NCI-H2107 (cell line): Measurements from ENCODE around the gene ZNF385A.

ENCODE experiments used
- DNase-seq: peaks from one replicate; lab custom pipeline; 2025; lab: John Stamatoyannopoulos, UW

ZNF385A gene

GRCh38 chr12:54415221-54415929 lies 30.8 kb upstream of the ZNF385A start:
- DNase-seq: no peak

GRCh38 chr12:54413284-54414190 lies 29.0 kb upstream of the ZNF385A start:
- no peak for DNase-seq

DNA sequence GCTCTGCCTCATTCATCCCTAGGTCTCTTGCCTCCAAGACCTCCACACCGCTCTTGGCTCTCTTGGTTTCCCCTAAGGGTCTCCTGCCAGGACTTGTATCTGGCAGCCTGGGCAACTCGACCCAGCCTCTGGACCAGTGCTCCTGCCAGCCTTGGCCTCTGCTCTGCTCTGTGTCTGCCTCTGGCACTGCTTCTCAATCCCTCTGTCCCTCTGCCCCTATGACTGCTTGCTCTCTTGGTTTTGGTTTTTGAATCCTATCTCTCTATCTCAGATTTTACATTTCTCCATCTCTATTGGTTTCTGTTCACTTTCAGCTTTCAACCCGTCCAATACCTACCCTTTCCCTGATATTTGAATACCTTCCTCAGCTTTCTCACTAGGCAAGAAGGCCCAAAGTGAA lies 28.3 kb upstream of the ZNF385A start:
- no peak for DNase-seq

GRCh38 chr12:54412348-54412747 lies 27.8 kb upstream of the ZNF385A start:
- DNase-seq: no peak

DNA sequence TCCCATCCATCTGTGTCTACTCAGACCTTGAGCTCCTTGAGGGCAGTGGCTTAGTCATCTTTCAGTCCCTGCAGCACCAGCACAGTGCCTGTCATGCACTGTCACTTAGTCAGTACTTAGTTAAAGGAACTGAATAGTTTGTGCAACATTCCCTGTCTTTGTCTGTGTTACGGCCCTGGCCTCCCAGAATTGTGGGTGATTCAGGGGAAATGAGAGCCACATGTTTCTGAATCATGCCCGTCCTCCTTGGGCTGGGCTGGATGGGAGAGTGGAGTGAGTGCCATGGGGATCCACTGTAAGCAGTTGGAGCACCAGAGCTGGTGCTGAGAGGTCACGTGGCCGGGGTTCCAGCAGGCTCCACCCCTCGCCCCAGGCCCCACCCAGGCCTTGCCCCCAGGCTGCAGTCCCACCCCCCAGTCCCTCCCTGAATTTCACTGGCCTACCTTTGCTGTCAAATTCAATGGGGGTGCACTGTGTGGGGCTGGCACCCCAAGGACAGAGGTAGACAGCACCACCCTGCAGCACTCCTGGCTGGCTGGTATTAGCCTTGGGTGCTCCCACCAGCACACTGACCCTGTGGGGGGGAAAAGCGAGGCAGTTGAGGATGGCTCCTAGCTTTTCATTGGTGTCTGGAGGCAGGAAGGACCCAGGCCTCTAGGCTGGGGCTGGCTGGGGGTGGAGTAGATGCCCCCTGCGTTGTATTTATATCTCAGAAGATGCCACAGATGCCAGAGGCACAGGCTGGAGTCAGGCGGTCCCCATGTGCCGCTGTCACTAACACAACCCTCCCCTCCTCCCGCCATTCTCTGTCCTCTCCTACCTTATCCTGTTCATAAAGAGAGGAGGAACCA lies 27.1 kb upstream of the ZNF385A start:
- DNase-seq: no peak

DNA sequence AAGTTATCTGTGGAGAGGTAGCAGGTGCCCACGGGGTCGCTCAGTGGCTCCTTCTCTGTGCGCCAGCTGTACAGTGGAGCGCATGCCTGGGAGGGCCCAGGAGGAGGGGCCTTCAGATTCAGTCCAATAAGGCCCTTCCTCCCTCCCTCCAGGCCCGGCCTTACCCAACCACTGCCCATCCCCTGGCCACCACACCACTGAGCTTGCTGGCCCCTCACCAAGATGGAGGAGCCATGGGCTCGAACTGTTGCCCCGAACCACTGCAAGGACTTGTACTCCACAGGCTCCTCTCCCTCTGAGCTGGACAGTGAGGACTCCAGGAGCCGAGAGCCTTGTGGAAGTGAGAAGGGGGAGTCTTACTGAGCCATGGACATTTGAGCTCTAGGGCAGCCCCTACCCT lies 24.7 kb upstream of the ZNF385A start:
- DNase-seq: no peak

- no peak for DNase-seq
Observed at GRCh38 chr12:54407183-54407905, 22.8 kb upstream of the ZNF385A start.

- DNase-seq: no peak
Observed at GRCh38 chr12:54405573-54405972, 21.0 kb upstream of the ZNF385A start.

GRCh38 chr12:54405106-54405505 lies 20.6 kb upstream of the ZNF385A start:
- no peak for DNase-seq

DNA sequence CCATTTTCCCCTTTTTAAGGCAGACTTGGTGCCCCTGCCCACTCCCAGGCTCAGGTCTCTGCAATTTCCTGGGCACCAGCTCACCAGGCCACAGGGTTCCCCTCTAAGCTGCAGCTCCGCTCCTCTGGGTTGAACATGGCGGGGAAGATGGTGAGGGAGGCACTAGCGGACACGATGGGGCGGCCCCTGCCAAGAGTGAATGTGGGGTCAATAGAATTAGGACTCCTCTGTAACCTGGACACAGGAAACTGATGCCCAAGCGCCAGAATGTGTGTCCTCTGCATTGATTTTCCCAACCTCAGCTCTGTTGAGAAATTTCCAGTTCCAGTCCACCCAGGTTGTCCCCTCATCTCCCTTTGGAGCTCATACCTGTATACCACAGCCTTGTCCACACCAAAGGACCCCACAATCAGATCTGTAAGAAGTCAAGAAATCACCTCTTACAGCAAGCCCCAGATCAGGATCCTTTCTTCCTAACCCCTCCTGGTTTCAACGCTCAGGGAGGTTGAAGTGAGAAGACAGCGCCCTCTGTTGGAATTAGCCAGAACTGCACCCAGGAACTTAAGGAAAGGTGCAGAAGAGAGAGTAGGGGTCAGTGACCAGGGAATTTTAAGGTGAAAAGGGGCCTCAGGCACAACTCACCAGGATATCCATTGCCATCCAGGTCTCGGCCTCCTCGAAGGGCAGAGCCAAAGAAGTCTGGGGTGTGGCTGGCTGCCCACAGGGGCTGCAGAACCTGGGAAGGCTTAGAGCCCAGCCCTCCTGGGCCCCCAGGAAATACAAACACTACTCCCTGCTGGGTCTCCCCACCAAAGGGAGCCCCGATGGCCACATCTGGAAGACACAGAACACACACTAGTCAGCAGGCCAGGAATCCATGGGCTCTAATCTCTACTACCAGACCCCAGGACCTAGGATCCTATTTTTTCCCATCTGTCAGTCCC lies 19.8 kb upstream of the ZNF385A start:
- DNase-seq: no peak

DNA sequence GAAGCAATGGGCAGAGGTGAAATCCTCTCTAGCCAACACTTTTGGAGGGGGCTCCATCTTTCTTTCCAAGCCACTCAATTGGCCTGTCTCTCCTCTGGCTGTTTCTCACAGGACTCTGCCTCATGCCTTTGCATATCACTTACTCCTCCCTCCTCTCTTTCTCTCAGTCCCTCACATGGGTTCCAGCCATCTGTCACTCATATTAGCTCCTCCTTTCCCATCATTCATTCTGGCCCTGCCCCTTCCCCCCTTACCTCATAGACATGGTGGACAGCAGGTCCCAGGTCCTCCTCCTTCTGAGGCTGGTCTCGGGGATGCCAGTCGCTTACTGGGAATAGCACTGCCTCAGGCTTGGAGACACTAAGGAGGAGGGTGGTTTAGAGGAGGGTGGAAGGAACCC lies 16.6 kb upstream of the ZNF385A start:
- no peak for DNase-seq

GRCh38 chr12:54398995-54399793 lies 14.7 kb upstream of the ZNF385A start:
- peak; percentile 68 for DNase-seq

GRCh38 chr12:54398218-54398617 lies 13.7 kb upstream of the ZNF385A start:
- no peak for DNase-seq

DNA sequence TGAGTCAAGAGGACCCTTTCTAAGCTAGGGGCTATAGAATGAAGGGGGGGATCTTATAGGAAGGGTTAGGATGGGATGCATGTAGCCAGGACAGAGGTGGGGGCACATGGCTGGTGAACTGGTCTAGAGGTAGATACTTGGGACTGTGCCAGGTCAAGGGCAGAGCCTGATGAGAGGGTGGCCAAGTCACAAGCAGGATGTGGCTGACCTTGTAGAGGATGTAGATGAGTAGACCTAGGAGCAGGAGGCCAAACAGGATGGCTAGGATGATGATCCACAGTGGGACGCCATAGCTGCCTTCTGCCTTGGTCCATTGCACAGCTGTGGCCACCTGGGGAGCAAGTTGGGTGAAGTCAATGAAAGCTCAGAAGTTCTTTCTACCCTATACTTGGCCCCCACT lies 12.6 kb upstream of the ZNF385A start:
- DNase-seq: no peak

GRCh38 chr12:54395545-54395944 lies 11.0 kb upstream of the ZNF385A start:
- DNase-seq: no peak

DNA sequence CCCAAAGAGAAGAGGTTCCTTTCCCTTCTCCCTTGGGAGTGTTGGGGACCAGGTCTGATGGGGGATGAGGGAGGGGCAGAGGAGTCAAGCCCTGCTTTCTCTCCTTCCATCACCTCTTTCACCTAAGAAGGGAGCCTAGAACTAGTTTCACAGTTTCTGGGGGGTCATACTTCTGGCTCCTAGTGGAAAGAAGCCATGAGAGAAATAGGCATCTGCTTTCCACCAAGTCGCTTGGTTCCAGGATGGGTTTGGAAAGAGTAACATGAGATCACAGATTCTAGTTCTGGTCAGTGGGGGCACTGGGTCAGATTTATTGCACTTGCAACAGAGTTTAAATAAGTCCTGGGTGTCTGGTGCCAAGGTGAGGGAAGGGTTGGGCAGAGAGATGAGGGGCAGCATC lies 10.5 kb upstream of the ZNF385A start:
- DNase-seq: no peak

DNA sequence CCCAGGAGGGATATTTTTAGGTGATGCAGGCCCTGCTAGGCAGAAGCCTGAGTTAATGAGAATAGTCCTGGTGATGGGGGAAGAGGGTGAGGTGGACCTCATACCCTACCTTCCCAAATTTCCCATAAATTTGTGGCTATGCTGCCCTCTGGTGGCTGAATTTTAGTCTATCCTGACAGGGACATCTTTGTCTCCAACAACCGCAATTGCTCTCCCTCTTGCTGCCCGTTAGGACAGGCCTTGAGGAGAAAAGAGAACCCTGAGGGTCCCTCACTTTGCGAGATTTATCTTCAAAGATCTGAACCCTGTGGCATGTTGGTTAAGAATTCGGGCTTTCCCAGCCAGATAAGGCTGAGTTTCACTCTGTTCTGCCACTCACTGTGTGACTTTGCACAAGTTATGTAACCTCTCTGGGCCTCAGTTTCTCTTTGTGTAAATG lies 9.8 kb upstream of the ZNF385A start:
- peak; percentile 51 for DNase-seq

DNA sequence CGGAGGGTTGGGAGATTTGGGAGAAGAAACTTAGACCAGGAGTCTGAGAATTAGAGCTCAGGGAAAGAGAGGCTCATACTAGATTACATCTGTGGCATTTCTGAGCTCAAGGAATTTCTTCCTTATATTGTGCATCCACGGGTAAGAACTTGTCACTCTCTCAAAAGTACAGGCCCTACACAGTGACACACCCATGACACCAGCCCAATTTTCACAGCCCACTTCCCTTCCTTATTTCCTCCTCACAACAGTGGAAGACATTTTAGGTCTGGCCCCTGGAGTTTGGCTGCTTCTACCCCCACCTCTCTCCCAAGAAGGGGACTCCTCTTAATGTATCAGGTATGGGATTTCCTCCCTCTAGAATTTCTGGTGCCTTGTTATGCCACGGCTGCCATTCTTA lies 9.2 kb upstream of the ZNF385A start:
- no peak for DNase-seq

DNA sequence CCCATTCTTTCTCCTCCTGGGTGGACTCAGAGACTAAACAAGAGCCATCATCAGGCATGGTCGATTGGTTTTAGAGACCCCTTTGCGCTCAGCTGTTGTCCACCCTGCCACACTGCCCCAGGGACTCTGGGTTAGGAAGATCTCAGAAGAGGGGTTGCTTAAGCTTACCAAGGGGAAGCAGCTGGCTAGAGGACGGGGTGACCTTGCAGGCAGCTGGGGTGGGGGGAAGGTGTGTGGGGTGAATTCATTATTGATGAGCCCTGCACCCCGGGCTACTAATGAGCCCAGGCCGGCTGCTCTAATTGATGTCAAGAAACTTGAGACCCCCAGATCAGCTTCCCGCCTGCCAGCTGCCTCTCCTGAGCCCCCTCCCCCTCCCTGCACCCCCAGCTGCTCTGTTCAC lies 8.7 kb upstream of the ZNF385A start:
- DNase-seq: no peak
